ENCODE measurements around the gene BEND4.

DNA sequence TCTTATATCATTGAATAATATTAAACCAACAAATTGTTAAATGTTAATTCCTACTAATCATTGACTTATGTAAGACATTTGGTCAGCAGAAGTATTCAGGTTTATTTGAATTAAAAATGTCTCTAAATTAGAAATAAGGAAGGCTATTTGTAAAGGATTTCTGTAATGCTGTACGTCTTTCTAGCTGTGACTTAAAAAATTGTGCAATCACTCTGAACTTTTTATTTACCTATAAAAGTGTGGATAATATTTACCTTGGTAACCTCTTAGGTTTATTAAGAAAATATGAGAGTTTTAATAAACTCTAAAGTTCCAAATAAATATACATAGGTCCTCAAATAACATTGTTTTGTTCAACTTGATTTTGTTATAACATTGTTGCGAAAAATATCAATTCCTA lies 85.2 kb downstream of the BEND4 start:
- TF ChIP-seq POLR2AphosphoS5 (IDR thresholded peaks at IDR 0.05; ENCODE audit: low read depth) (no peak), CTCF (IDR thresholded peaks at IDR 0.05; ENCODE audit: insufficient read depth, low read length) (no peak)
- TF ChIP-seq, protein P1, sequence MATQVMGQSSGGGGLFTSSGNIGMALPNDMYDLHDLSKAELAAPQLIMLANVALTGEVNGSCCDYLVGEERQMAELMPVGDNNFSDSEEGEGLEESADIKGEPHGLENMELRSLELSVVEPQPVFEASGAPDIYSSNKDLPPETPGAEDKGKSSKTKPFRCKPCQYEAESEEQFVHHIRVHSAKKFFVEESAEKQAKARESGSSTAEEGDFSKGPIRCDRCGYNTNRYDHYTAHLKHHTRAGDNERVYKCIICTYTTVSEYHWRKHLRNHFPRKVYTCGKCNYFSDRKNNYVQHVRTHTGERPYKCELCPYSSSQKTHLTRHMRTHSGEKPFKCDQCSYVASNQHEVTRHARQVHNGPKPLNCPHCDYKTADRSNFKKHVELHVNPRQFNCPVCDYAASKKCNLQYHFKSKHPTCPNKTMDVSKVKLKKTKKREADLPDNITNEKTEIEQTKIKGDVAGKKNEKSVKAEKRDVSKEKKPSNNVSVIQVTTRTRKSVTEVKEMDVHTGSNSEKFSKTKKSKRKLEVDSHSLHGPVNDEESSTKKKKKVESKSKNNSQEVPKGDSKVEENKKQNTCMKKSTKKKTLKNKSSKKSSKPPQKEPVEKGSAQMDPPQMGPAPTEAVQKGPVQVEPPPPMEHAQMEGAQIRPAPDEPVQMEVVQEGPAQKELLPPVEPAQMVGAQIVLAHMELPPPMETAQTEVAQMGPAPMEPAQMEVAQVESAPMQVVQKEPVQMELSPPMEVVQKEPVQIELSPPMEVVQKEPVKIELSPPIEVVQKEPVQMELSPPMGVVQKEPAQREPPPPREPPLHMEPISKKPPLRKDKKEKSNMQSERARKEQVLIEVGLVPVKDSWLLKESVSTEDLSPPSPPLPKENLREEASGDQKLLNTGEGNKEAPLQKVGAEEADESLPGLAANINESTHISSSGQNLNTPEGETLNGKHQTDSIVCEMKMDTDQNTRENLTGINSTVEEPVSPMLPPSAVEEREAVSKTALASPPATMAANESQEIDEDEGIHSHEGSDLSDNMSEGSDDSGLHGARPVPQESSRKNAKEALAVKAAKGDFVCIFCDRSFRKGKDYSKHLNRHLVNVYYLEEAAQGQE (IDR thresholded peaks at IDR 0.05; ENCODE audit: insufficient replicate concordance, low read depth) = no peak
